Measurements from ENCODE around the gene GPRC5A. TPM values are rescaled to one million over a fixed set of nuclear protein-coding genes. Genes with fewer than 3 reads are reported as not detected.

Gene GPRC5A
- total and polyA plus RNA-seq, 8 donors: 0.58 to 112 (median 23.9) TPM

DNA sequence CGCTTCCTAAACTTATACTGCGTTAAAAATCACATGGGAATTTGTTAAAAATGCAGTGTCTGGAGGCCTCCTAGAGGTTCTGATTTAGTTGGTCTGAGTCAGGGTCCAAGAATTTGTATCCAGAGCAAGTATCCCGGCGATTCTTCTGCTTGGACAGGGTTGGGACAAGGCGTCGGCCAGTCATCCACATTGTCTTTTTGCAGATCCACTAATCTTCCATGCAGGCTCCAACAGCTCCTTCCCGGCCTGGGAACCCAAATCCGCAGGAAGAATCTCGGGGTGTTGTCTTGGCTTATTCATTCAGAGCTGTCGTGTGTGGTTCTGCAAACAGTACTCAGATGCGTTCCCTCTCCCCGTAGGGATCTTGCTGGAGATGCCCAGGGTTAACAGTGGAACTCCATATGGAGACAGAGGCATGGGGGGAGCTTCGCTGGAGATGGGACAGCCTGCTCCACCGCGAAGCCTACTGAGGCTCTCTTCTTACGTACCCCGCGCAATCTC is 35.3 kb downstream of the GPRC5A start:
- Histone ChIP-seq H3K4me1 (peaks cover 0 to 8% (median 7%) of the 10 kb centered on the region in 4 donors), H3K27me3 (no peaks in the 10 kb centered on the region), H3K9me3 (no peaks in the 10 kb centered on the region), H3K36me3 (no peaks in the 10 kb centered on the region), H3K27ac (peak overlapping the region; percentile 3 to 76 (median 70)), H3K4me3 (peak overlapping the region in 1 of 4 donors; percentile 48)
- intact Hi-C loops (cut with DNase I; ENCODE audit: low total_unique reads): no loop called here
- 74 to 84% (median 77%) methylated on average over 18 of the region's 18 CpGs for WGBS, 5 donors
- no peak for DNase-seq
- no peak for TF ChIP-seq POLR2AphosphoS5 (IDR thresholded peaks at IDR 0.05)
- TF ChIP-seq POLR2A (IDR thresholded peaks at IDR 0.05): no peak
- TF ChIP-seq EP300 (IDR thresholded peaks at IDR 0.05): no peak
- TF ChIP-seq, protein P1, sequence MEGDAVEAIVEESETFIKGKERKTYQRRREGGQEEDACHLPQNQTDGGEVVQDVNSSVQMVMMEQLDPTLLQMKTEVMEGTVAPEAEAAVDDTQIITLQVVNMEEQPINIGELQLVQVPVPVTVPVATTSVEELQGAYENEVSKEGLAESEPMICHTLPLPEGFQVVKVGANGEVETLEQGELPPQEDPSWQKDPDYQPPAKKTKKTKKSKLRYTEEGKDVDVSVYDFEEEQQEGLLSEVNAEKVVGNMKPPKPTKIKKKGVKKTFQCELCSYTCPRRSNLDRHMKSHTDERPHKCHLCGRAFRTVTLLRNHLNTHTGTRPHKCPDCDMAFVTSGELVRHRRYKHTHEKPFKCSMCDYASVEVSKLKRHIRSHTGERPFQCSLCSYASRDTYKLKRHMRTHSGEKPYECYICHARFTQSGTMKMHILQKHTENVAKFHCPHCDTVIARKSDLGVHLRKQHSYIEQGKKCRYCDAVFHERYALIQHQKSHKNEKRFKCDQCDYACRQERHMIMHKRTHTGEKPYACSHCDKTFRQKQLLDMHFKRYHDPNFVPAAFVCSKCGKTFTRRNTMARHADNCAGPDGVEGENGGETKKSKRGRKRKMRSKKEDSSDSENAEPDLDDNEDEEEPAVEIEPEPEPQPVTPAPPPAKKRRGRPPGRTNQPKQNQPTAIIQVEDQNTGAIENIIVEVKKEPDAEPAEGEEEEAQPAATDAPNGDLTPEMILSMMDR (IDR thresholded peaks at IDR 0.05): no peak

DNA sequence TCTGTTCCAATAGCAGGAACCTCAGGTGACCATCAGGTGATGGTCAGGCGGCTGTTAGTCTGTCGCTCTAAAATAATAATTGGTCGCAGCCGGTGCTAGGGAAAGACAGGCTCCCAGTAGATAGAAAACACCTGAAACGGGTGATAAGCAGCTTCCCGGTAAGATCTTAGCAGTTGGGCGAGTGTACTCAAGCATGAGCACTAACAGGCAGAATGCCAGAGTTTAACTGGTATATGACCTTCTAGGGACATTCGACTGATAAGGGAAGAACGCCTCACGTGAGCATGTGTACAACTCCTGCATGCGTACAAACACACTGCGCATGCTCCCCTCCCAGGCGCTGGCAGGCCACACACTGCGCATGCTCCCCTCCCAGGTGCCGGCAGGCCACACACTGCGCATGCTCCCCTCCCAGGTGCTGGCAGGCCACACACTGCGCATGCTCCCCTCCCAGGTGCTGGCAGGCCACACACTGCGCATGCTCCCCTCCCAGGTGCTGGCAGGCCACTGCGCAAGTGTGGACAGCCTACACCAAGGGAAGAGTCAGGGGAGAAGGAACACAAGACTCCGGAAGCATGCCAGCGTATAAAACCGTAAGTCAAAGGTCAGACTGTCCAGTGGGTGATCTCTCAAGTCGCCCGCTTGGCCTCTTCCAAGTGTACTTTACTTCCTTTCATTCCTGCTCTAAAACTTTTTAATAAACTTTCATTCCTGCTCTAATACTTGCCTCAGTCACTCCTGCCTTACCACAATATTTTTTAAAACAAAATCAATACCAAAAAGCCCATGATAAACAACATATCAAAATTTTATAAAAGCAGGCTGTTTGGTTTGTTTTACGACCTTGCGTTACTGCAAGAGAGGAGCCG is 36.1 kb downstream of the GPRC5A start:
- Histone ChIP-seq H3K36me3 (no peaks in the 10 kb centered on the region), H3K27me3 (no peaks in the 10 kb centered on the region), H3K27ac (peak overlapping the region; percentile 41 to 76 (median 70)), H3K4me1 (peaks cover 0 to 8% (median 7%) of the 10 kb centered on the region in 4 donors), H3K4me3 (peak overlapping the region; percentile 26 to 48 (median 36)), H3K9me3 (no peaks in the 10 kb centered on the region)
- TF ChIP-seq POLR2A (IDR thresholded peaks at IDR 0.05) (no peak), POLR2AphosphoS5 (IDR thresholded peaks at IDR 0.05) (peak in 2 of 3 donors; percentile 13 to 77)
- peak; percentile 94 to 96 for DNase-seq
- WGBS, 5 donors: 24 to 36% (median 29%) methylated on average over 22 to 27 of the region's 27 CpGs
- intact Hi-C loops (cut with DNase I; ENCODE audit: low total_unique reads): no loop called here

GRCh38 chr12:12929696-12930095 is 38.3 kb downstream of the GPRC5A start:
- no peak for DNase-seq
- Histone ChIP-seq H3K36me3 (no peaks in the 10 kb centered on the region), H3K4me1 (peaks cover 0 to 8% (median 7%) of the 10 kb centered on the region in 4 donors), H3K27ac (no peak overlapping the region), H3K9me3 (no peaks in the 10 kb centered on the region), H3K27me3 (no peaks in the 10 kb centered on the region), H3K4me3 (no peak overlapping the region)
- intact Hi-C loops (cut with DNase I; ENCODE audit: low total_unique reads): no loop called here
- WGBS, 5 donors: 90 to 94% (median 91%) methylated on average over 6 of the region's 6 CpGs
- TF ChIP-seq EP300 (IDR thresholded peaks at IDR 0.05) (no peak), POLR2A (IDR thresholded peaks at IDR 0.05) (no peak), POLR2AphosphoS5 (IDR thresholded peaks at IDR 0.05) (no peak)
- TF ChIP-seq, protein P1 (IDR thresholded peaks at IDR 0.05): no peak

- DNase-seq: no peak
- no peak overlapping the region for H3K4me3 ChIP-seq
- WGBS, 5 donors: 86 to 94% (median 89%) methylated on average over 2 of the region's 2 CpGs
- no peaks in the 10 kb centered on the region for H3K9me3 ChIP-seq
- peaks cover 0 to 8% (median 7%) of the 10 kb centered on the region in 4 donors for H3K4me1 ChIP-seq
- TF ChIP-seq, protein P1 (IDR thresholded peaks at IDR 0.05): no peak
- no peak for TF ChIP-seq POLR2A (IDR thresholded peaks at IDR 0.05)
- no peak for TF ChIP-seq EP300 (IDR thresholded peaks at IDR 0.05)
- TF ChIP-seq POLR2AphosphoS5 (IDR thresholded peaks at IDR 0.05): no peak
- H3K27me3 ChIP-seq: no peaks in the 10 kb centered on the region
- intact Hi-C loops (cut with DNase I; ENCODE audit: low total_unique reads): no loop called here
- no peaks in the 10 kb centered on the region for H3K36me3 ChIP-seq
- no peak overlapping the region for H3K27ac ChIP-seq
Measured at GRCh38 chr12:12930633-12931219, 39.4 kb downstream of the GPRC5A start.
